ENCODE data around the gene AGBL2. TPM values are rescaled to one million over a fixed set of nuclear protein-coding genes. Genes with fewer than 3 reads are reported as not detected.

AGBL2 gene
- total RNA-seq, 1 experiment from 2014 or later = not detected

DNA sequence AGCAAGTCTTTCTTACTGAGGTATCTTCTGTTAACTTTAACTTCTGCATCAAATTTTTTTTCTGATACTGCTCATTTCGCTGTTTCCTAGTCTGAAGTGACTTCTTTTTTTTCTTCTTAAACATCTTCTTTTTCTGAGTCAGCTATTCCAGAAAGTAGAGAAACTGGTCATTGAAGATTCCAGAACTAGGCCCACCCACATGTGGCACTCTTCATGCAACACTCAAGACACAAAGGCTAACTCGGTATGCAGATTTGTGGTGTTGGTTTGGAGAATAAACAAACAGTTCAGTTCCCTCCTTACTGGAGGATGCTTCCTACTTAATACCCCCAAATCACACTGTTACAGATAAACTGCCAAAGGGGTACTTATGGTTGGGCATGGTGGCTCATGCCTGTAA is 47.6 kb downstream of the AGBL2 start:
- H3K9ac ChIP-seq (ENCODE audit: low read length) = no peak overlapping the region
- no peak overlapping the region for H2AFZ ChIP-seq (ENCODE audit: low read depth, low read length, poor library complexity, severe bottlenecking)
- no peaks in the 10 kb centered on the region for H4K20me1 ChIP-seq (ENCODE audit: insufficient read depth)
- no peaks in the 10 kb centered on the region for H3K9me2 ChIP-seq (ENCODE audit: insufficient read depth)
- ChIA-PET RAD21 (ENCODE audit: low non-redundant PET in 1 of 2, low total read pairs in 2 of 2, uncharacterized antibody in 2 of 2, unreplicated experiment in 2 of 2) (no interaction called here), CTCF (no interaction called here), POLR2A (no interaction called here)
- no peak overlapping the region for H3K4me3 ChIP-seq (replicated peaks in 1 of 2; ENCODE audit: low read depth in 1 of 2, low read length in 2 of 2)
- no peaks in the 10 kb centered on the region for H3K36me3 ChIP-seq (ENCODE audit: control insufficient read depth in 1 of 2, insufficient read depth in 2 of 2, low read length in 2 of 2)
- TF ChIP-seq EZH2phosphoT487 (IDR thresholded peaks at IDR 0.05; ENCODE audit: borderline replicate concordance) (no peak), POLR2A (IDR thresholded peaks at IDR 0.05; ENCODE audit: borderline replicate concordance, extremely low read depth, insufficient read depth, insufficient read length) (no peak), JUND (IDR thresholded peaks at IDR 0.05) (no peak), CEBPB (IDR thresholded peaks at IDR 0.05; ENCODE audit: low read depth) (no peak), CBX3 (IDR thresholded peaks at IDR 0.05; ENCODE audit: low read depth) (no peak), TCF7L2 (IDR thresholded peaks at IDR 0.05; ENCODE audit: borderline replicate concordance, extremely low read depth, insufficient read depth, insufficient read length) (no peak), ELF1 (IDR thresholded peaks at IDR 0.05; ENCODE audit: borderline replicate concordance, low read depth) (no peak), POLR2AphosphoS5 (IDR thresholded peaks at IDR 0.05; ENCODE audit: low read depth, low read length) (no peak), SIN3A (IDR thresholded peaks at IDR 0.05; ENCODE audit: low read depth) (no peak), FOSL1 (IDR thresholded peaks at IDR 0.05; ENCODE audit: low read depth) (no peak), EGR1 (IDR thresholded peaks at IDR 0.05; ENCODE audit: low read depth) (no peak), SRF (IDR thresholded peaks at IDR 0.05; ENCODE audit: low read depth) (no peak), EZH2 (IDR thresholded peaks at IDR 0.05) (no peak), YY1 (IDR thresholded peaks at IDR 0.05; ENCODE audit: extremely low read depth, insufficient replicate concordance, low read depth, low read length) (no peak), SP1 (IDR thresholded peaks at IDR 0.05; ENCODE audit: low read depth) (no peak)
- TF ChIP-seq, protein P1, sequence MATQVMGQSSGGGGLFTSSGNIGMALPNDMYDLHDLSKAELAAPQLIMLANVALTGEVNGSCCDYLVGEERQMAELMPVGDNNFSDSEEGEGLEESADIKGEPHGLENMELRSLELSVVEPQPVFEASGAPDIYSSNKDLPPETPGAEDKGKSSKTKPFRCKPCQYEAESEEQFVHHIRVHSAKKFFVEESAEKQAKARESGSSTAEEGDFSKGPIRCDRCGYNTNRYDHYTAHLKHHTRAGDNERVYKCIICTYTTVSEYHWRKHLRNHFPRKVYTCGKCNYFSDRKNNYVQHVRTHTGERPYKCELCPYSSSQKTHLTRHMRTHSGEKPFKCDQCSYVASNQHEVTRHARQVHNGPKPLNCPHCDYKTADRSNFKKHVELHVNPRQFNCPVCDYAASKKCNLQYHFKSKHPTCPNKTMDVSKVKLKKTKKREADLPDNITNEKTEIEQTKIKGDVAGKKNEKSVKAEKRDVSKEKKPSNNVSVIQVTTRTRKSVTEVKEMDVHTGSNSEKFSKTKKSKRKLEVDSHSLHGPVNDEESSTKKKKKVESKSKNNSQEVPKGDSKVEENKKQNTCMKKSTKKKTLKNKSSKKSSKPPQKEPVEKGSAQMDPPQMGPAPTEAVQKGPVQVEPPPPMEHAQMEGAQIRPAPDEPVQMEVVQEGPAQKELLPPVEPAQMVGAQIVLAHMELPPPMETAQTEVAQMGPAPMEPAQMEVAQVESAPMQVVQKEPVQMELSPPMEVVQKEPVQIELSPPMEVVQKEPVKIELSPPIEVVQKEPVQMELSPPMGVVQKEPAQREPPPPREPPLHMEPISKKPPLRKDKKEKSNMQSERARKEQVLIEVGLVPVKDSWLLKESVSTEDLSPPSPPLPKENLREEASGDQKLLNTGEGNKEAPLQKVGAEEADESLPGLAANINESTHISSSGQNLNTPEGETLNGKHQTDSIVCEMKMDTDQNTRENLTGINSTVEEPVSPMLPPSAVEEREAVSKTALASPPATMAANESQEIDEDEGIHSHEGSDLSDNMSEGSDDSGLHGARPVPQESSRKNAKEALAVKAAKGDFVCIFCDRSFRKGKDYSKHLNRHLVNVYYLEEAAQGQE (IDR thresholded peaks at IDR 0.05; ENCODE audit: low read depth) = no peak
- TF ChIP-seq, protein P2, sequence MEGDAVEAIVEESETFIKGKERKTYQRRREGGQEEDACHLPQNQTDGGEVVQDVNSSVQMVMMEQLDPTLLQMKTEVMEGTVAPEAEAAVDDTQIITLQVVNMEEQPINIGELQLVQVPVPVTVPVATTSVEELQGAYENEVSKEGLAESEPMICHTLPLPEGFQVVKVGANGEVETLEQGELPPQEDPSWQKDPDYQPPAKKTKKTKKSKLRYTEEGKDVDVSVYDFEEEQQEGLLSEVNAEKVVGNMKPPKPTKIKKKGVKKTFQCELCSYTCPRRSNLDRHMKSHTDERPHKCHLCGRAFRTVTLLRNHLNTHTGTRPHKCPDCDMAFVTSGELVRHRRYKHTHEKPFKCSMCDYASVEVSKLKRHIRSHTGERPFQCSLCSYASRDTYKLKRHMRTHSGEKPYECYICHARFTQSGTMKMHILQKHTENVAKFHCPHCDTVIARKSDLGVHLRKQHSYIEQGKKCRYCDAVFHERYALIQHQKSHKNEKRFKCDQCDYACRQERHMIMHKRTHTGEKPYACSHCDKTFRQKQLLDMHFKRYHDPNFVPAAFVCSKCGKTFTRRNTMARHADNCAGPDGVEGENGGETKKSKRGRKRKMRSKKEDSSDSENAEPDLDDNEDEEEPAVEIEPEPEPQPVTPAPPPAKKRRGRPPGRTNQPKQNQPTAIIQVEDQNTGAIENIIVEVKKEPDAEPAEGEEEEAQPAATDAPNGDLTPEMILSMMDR (IDR thresholded peaks at IDR 0.05 in 2 of 3, conservative IDR thresholded peaks at IDR 0.05 in 1 of 3; ENCODE audit: borderline replicate concordance in 1 of 3, insufficient read depth in 1 of 3, low read depth in 2 of 3, low read length in 2 of 3) = no peak
- TF ChIP-seq, protein P3, sequence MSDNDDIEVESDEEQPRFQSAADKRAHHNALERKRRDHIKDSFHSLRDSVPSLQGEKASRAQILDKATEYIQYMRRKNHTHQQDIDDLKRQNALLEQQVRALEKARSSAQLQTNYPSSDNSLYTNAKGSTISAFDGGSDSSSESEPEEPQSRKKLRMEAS (IDR thresholded peaks at IDR 0.05) = no peak
- TF ChIP-seq, protein P4, sequence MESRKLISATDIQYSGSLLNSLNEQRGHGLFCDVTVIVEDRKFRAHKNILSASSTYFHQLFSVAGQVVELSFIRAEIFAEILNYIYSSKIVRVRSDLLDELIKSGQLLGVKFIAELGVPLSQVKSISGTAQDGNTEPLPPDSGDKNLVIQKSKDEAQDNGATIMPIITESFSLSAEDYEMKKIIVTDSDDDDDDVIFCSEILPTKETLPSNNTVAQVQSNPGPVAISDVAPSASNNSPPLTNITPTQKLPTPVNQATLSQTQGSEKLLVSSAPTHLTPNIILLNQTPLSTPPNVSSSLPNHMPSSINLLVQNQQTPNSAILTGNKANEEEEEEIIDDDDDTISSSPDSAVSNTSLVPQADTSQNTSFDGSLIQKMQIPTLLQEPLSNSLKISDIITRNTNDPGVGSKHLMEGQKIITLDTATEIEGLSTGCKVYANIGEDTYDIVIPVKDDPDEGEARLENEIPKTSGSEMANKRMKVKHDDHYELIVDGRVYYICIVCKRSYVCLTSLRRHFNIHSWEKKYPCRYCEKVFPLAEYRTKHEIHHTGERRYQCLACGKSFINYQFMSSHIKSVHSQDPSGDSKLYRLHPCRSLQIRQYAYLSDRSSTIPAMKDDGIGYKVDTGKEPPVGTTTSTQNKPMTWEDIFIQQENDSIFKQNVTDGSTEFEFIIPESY (IDR thresholded peaks at IDR 0.05; ENCODE audit: extremely low read depth, insufficient replicate concordance, low read length) = no peak
- no TSS peak for BruUV-seq (replicated peaks)
- no peaks in the 10 kb centered on the region for H3K79me2 ChIP-seq (ENCODE audit: insufficient read depth, low read length)
- H3K4me2 ChIP-seq (ENCODE audit: low read length) = no peak overlapping the region
- no peaks in the 10 kb centered on the region for H3K9me3 ChIP-seq (ENCODE audit: control insufficient read depth in 1 of 2, insufficient read depth in 1 of 2, low read depth in 1 of 2, low read length in 2 of 2)
- no peak for ATAC-seq
- peaks cover 1 to 33% of the 10 kb centered on the region in 2 experiments for H3K4me1 ChIP-seq (ENCODE audit: control insufficient read depth in 1 of 2, insufficient read depth in 2 of 2, low read length in 2 of 2)
- intact Hi-C loops (cut with micrococcal nuclease) = no loop called here
- no peaks in the 10 kb centered on the region for H3K27me3 ChIP-seq (ENCODE audit: insufficient read depth, low read length)
- DNase-seq (ENCODE audit: low read depth, low spot score) = no peak
- no peak overlapping the region for H3K27ac ChIP-seq (ENCODE audit: low read depth, low read length)
